CD8-positive, alpha-beta memory T cell (primary cell): ENCODE measurements around the gene MESP1. TPM values are rescaled to one million over a fixed set of nuclear protein-coding genes. Genes with fewer than 3 reads are reported as not detected.
A peak's percentile ranks its signal among the peaks of the same experiment; 100 is the strongest.

Experiments
- CTCF ChIA-PET: fragments of 350-600 bp; sonication (Branson Sonifier 250); formaldehyde crosslinking; loops from one replicate; lab custom pipeline; 2021; ENCODE audit warnings: antibody characterized with exemption; lab: Charles Lee
- POLR2A ChIA-PET: fragments of 350-600 bp; sonication (Branson Sonifier 250); formaldehyde crosslinking; loops from one replicate; lab custom pipeline; 2021; ENCODE audit warnings: antibody characterized with exemption; lab: Charles Lee
- DNase-seq, 5 donors: peaks; one replicate each; pipeline versions ENCODE4 v3.0.0 to v3.0.0-alpha.2; 2020 to 2022; ENCODE audit warnings: mixed read lengths in 1 of 5
- H3K27ac ChIP-seq: one replicate; pipeline ENCODE4 v1.7.0; 2013; ENCODE audit warnings: low read depth, mild to moderate bottlenecking, low read length, moderate library complexity
- H3K27me3 ChIP-seq: 2 replicates; pipeline ENCODE4 v1.7.0; 2013; ENCODE audit warnings: low read length, mild to moderate bottlenecking; ENCODE audit not compliant: insufficient read depth, poor library complexity, severe bottlenecking
- H3K36me3 ChIP-seq: 2 replicates; pipeline ENCODE4 v1.7.0; 2013; ENCODE audit warnings: mild to moderate bottlenecking, low read length, moderate library complexity; ENCODE audit not compliant: insufficient read depth
- H3K4me1 ChIP-seq: 2 replicates; pipeline ENCODE4 v1.7.0; 2013; ENCODE audit warnings: mild to moderate bottlenecking, low read length, moderate library complexity; ENCODE audit not compliant: insufficient read depth
- H3K4me3 ChIP-seq: 2 replicates; pipeline ENCODE4 v1.7.0; 2013; ENCODE audit warnings: mild to moderate bottlenecking, low read length
- H3K9me3 ChIP-seq: 2 replicates; pipeline ENCODE4 v1.7.0; 2013; ENCODE audit warnings: mild to moderate bottlenecking, low read length
- H3K27ac Mint-ChIP-seq, 8 donors: one replicate each; pipeline ENCODE4 v1.8.0; 2020 to 2021; ENCODE audit warnings: mixed read lengths in 8 of 8, mild to moderate bottlenecking in 6 of 8, inconsistent platforms in 3 of 8, moderate library complexity in 3 of 8
- H3K27me3 Mint-ChIP-seq, 2 donors: one replicate each; pipeline ENCODE4 v1.8.0; 2020 to 2021; ENCODE audit warnings: mixed read lengths in 2 of 2, mild to moderate bottlenecking in 1 of 2, moderate library complexity in 1 of 2
- H3K36me3 Mint-ChIP-seq, 3 donors: one replicate each; pipeline ENCODE4 v1.8.0; 2020 to 2021; ENCODE audit warnings: mixed read lengths in 3 of 3, inconsistent platforms in 1 of 3, mild to moderate bottlenecking in 1 of 3
- H3K4me1 Mint-ChIP-seq, 3 donors: one replicate each; pipeline ENCODE4 v1.8.0; 2020 to 2021; ENCODE audit warnings: mixed read lengths in 3 of 3, inconsistent platforms in 1 of 3, mild to moderate bottlenecking in 1 of 3
- H3K4me3 Mint-ChIP-seq, 7 donors: one replicate each; pipeline ENCODE4 v1.8.0; 2020 to 2021; ENCODE audit warnings: mixed read lengths in 7 of 7, mild to moderate bottlenecking in 6 of 7, moderate library complexity in 4 of 7, inconsistent platforms in 2 of 7
- H3K9me3 Mint-ChIP-seq, 5 donors: one replicate each; pipeline ENCODE4 v1.8.0; 2020 to 2022; ENCODE audit warnings: mixed read lengths in 5 of 5, mild to moderate bottlenecking in 3 of 5, moderate library complexity in 2 of 5, inconsistent platforms in 1 of 5
- polyA plus RNA-seq: library from polyadenylated mRNA; unstranded; fragments of 300-500 nt; fragmentation: Illumina TruSeq; gene quantifications from one replicate; pipeline ENCODE4 v1.2.3, GENCODE V29; 2021
- total RNA-seq, 2 experiments: library from RNA; stranded (reverse); gene quantifications; one replicate each; pipeline ENCODE4 v1.2.3, GENCODE V29; 2021

MESP1 gene, protein sequence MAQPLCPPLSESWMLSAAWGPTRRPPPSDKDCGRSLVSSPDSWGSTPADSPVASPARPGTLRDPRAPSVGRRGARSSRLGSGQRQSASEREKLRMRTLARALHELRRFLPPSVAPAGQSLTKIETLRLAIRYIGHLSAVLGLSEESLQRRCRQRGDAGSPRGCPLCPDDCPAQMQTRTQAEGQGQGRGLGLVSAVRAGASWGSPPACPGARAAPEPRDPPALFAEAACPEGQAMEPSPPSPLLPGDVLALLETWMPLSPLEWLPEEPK
- total RNA-seq (1 to 10 TPM; 5.3 to 5.6 TPM), polyA plus RNA-seq (0.60 TPM)

DNA sequence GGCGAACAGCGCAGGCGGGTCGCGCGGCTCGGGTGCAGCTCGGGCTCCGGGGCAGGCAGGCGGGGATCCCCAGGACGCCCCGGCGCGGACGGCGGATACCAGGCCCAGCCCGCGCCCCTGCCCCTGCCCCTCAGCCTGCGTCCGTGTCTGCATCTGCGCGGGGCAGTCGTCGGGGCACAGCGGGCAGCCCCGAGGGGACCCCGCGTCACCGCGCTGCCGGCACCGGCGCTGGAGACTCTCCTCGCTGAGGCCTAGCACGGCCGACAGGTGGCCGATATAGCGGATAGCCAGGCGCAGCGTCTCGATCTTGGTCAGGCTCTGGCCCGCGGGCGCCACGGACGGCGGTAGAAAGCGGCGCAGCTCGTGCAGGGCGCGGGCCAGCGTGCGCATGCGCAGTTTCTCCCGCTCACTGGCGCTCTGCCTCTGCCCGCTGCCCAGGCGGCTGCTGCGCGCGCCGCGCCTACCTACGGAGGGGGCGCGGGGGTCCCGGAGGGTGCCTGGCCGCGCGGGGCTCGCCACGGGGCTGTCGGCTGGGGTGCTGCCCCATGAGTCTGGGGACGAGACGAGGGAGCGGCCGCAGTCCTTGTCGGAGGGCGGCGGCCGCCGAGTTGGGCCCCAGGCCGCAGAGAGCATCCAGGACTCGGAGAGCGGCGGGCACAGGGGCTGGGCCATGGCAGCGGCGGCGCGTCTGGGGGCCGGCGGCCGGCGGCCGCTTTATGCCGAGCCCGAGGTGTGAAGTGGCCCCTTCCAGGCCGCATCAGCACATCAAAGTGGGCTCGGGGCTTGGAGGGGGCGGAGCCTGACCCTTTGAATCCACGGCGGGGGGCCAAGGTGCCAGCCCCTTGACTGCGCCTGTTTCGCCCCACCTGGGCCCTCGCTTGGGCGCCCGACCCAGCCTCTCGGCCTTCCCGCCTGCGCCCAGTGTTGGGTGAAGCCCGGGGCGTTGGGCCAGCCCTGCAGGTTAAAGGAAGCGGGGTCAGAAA is at the start of gene MESP1:
Gene MESP1 (minus strand): TSS at position 690 of the 983 bp plus-strand sequence. CDS start 18 bp downstream, at position 672.
- Histone ChIP-seq H3K36me3 (no peaks in the 10 kb centered on the region), H3K27ac (no peak within 1 kb of the TSS), H3K4me3 (peak within 1 kb of the TSS; percentile 39), H3K9me3 (no peaks in the 10 kb centered on the region), H3K27me3 (no peaks in the 10 kb centered on the region), H3K4me1 (peaks cover 5% of the 10 kb centered on the region)
- peaks cover 1 to 7% of the 10 kb centered on the region in 2 donors for H3K27me3 Mint-ChIP-seq
- POLR2A ChIA-PET: interaction anchor here (0.7 to 1.0 kb wide), 2 partner anchors 17 to 163 kb away, joined by 3 read pairs; no protein-coding TSS in a partner anchor
- CTCF ChIA-PET: interaction anchor here (0.9 to 2.7 kb wide), 6 partner anchors 10 to 124 kb away, joined by 3 to 17 read pairs (median 6); no protein-coding TSS in a partner anchor
- H3K27ac Mint-ChIP-seq: peak within 1 kb of the TSS in 3 of 8 donors; percentile 19 to 54 (median 33)
- H3K36me3 Mint-ChIP-seq: no peaks in the 10 kb centered on the region
- DNase-seq: peak; percentile 78 to 90 (median 81)
- no peaks in the 10 kb centered on the region for H3K9me3 Mint-ChIP-seq
- H3K4me1 Mint-ChIP-seq: peaks cover 0 to 8% (median 7%) of the 10 kb centered on the region in 3 donors
- peak within 1 kb of the TSS; percentile 71 to 88 (median 76) for H3K4me3 Mint-ChIP-seq

DNA sequence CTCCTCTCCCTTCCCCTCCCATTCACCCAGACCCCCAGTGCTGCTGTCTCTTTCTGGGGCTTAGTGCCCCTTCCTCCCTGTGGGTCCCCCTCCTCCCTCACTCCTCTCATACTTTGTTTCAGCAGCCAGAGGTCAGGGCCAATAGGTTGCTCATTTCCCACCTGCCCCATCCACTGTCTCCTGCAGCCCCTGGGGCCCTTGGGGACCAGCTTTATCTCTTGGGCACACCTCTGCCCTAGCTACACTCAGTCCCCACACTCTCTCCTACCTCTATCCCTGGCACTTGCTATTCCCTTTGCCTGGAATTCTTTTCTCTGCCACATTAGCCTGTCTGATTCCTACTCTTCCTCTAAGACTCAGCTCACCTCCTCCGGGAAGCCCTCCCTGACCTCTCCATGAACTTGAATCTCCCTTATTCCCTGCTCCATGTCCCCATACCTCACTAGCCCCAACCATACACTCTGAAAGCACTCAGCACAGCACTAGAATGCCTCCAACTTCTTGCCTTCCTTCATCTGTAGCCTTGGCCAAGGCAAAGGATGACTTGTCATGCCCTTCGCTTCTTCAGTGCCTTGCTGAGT is 49.0 kb upstream of the MESP1 start:
- peaks cover 3 to 16% (median 10%) of the 10 kb centered on the region in 5 donors for H3K9me3 Mint-ChIP-seq
- peak overlapping the region in 1 of 8 donors; percentile 74 for H3K27ac Mint-ChIP-seq
- DNase-seq: no peak
- H3K27me3 Mint-ChIP-seq: peaks cover 6 to 17% of the 10 kb centered on the region in 2 donors
- no peaks in the 10 kb centered on the region for H3K36me3 ChIP-seq
- ChIA-PET CTCF (no interaction called here), POLR2A (no interaction called here)
- no peak overlapping the region for H3K4me3 Mint-ChIP-seq
- H3K36me3 Mint-ChIP-seq: peaks cover 0 to 4% (median 0%) of the 10 kb centered on the region in 3 donors
- H3K4me1 ChIP-seq: no peaks in the 10 kb centered on the region
- H3K27ac ChIP-seq: no peak overlapping the region
- H3K4me1 Mint-ChIP-seq: no peaks in the 10 kb centered on the region
- no peak overlapping the region for H3K4me3 ChIP-seq
- H3K9me3 ChIP-seq: no peaks in the 10 kb centered on the region
- H3K27me3 ChIP-seq: no peaks in the 10 kb centered on the region

DNA sequence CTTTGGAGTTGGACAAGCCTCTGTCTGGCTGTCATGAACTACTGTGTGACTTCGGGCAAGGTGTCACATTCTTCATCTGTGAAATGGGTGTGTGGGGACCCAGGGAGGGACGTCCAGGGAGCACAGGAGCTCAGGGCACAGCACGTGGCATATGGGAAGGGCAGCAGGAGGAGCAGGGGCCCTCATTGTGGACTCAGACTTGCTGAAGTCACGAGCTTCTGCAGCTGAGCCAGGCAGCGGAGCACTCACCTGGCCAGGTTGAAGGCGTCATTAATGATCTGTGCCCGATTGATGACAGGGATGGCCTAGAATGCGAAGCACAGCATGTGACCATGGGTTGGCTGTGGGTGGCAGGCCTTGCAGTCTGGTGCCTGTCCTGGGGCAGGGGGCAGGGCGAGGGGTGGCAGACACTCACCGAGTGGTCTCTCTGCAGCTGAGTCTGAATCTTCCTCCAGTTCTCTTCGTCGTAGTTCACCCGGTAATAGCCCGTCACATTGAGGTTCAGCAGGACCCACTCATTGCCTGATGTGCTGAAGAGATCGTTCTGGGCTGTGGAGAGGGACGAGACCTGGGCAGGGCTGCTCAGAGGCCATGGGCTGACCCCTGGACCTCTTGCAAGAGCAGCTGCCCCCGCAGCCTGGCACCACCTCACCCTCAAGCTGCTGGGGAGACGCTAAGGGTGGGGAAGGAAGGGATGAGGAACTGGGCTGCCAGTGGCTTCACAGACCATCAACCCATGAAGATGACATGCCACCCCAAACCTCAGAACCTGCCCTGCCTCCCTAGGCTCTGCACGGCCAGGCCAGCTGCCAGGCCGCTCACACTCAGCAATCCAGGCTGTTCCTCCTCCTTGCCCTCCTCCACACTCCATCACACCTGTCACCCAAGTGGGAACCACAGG is 48.2 kb upstream of the MESP1 start:
- Histone ChIP-seq H3K27me3 (no peaks in the 10 kb centered on the region), H3K27ac (no peak overlapping the region), H3K36me3 (no peaks in the 10 kb centered on the region), H3K9me3 (no peaks in the 10 kb centered on the region), H3K4me3 (no peak overlapping the region), H3K4me1 (no peaks in the 10 kb centered on the region)
- Mint-ChIP-seq H3K27me3 (peaks cover 6 to 17% of the 10 kb centered on the region in 2 donors), H3K9me3 (peaks cover 3 to 17% (median 10%) of the 10 kb centered on the region in 5 donors), H3K4me1 (no peaks in the 10 kb centered on the region), H3K27ac (no peak overlapping the region), H3K36me3 (peaks cover 0 to 5% (median 0%) of the 10 kb centered on the region in 3 donors), H3K4me3 (no peak overlapping the region)
- POLR2A ChIA-PET: no interaction called here
- DNase-seq: no peak
- CTCF ChIA-PET: no interaction called here

DNA sequence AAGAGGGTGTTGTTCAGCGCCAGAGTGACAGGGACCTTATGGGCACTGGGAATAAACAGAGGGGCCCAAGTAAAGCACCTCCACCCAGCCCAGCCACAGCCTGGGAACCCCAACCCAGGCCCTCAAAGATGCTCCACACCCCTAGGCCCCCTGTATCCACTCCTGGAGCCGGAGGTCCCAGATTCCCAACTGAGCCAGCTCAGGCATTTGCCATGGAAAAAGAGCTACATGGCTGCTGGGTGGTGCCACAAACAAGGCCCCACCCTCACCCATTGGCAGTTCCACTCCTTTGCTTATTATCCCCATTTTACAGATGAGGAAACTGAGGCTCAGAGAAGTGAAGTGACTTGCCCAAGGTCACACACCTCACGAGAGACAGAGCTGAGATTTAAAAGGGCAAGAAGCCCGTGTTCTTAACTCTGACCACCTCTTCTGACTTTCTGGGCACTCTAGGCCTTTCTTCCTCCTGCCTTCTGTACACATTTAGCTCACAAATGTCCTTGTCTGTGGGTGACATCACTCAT is 46.7 kb upstream of the MESP1 start:
- POLR2A ChIA-PET: no interaction called here
- Mint-ChIP-seq H3K4me3 (no peak overlapping the region), H3K36me3 (peaks cover 0 to 5% (median 0%) of the 10 kb centered on the region in 3 donors), H3K27ac (no peak overlapping the region), H3K9me3 (peaks cover 3 to 17% (median 13%) of the 10 kb centered on the region in 5 donors), H3K27me3 (peaks cover 8 to 21% of the 10 kb centered on the region in 2 donors), H3K4me1 (no peaks in the 10 kb centered on the region)
- no peak for DNase-seq
- H3K9me3 ChIP-seq: no peaks in the 10 kb centered on the region
- CTCF ChIA-PET: no interaction called here
- H3K4me3 ChIP-seq: no peak overlapping the region
- H3K36me3 ChIP-seq: no peaks in the 10 kb centered on the region
- H3K27me3 ChIP-seq: no peaks in the 10 kb centered on the region
- no peak overlapping the region for H3K27ac ChIP-seq
- H3K4me1 ChIP-seq: no peaks in the 10 kb centered on the region

DNA sequence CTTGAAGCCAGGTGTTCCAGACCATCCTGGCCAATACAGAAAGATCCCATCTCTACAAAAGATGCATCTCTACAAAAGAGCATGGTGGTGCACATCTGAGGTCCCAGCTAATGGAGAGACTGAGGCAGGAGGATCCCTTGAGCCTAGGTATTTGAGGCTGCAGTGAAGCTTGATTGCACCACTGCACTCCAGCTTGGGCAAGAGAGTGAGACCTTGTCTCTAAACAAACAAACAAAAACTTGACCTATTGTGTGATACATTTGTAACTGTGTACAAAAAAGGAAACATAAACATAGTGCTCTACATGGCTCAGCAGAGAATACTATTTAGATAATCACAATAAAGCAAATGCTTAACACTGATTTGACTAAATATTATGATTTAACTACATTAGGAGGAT is 44.9 kb upstream of the MESP1 start:
- Histone ChIP-seq H3K4me3 (no peak overlapping the region), H3K9me3 (no peaks in the 10 kb centered on the region), H3K27ac (no peak overlapping the region), H3K4me1 (no peaks in the 10 kb centered on the region), H3K27me3 (no peaks in the 10 kb centered on the region), H3K36me3 (no peaks in the 10 kb centered on the region)
- H3K27ac Mint-ChIP-seq: no peak overlapping the region
- H3K9me3 Mint-ChIP-seq: peaks cover 3 to 17% (median 13%) of the 10 kb centered on the region in 5 donors
- peaks cover 0 to 5% (median 0%) of the 10 kb centered on the region in 3 donors for H3K36me3 Mint-ChIP-seq
- no peak overlapping the region for H3K4me3 Mint-ChIP-seq
- no peaks in the 10 kb centered on the region for H3K4me1 Mint-ChIP-seq
- DNase-seq: no peak
- peaks cover 5 to 14% of the 10 kb centered on the region in 2 donors for H3K27me3 Mint-ChIP-seq
- POLR2A ChIA-PET: no interaction called here
- CTCF ChIA-PET: no interaction called here

DNA sequence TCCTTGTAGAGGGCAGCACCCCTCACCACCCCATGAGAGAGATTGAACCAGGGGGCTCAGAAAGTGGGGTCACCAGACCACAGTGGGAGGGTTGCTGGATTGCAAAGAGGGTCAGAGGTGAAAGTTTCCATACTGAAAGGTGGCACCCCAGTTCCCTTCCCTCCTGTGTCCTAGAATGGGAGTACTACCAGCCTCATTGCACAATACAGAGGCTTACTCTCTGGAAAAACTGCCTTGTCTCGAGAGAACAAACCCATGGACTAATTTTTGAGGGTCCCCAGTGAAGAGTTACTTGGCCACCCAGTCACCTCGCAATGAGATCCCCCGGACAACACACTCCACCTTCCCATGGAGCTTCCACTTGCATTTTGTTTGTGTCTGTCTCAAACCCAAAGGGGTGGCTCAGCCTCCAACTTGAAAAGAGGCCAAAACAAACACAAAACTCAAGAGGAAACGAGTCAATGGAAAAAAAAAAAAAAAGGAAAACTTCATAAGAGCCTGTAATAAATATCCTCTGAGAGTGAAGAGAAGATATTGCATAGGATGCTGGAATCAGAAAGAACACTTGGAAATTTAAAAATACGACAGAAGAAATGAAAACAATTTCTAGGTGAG is 43.7 kb upstream of the MESP1 start:
- Histone ChIP-seq H3K4me1 (no peaks in the 10 kb centered on the region), H3K27ac (no peak overlapping the region), H3K4me3 (no peak overlapping the region), H3K9me3 (no peaks in the 10 kb centered on the region), H3K36me3 (no peaks in the 10 kb centered on the region), H3K27me3 (no peaks in the 10 kb centered on the region)
- Mint-ChIP-seq H3K27ac (no peak overlapping the region), H3K36me3 (peaks cover 0 to 5% (median 0%) of the 10 kb centered on the region in 3 donors), H3K4me1 (no peaks in the 10 kb centered on the region), H3K4me3 (no peak overlapping the region), H3K9me3 (peaks cover 3 to 17% (median 13%) of the 10 kb centered on the region in 5 donors), H3K27me3 (peaks cover 9 to 11% of the 10 kb centered on the region in 2 donors)
- ChIA-PET CTCF (no interaction called here), POLR2A (no interaction called here)
- DNase-seq: no peak
